Erythroblast (primary cell): Measurements from ENCODE around the gene ASB8.

ENCODE experiments used
- GATA1 ChIP-seq: IDR thresholded peaks from 2 replicates; pipeline ENCODE4 v1.6.1; 2011; ENCODE audit warnings: low read depth, mild to moderate bottlenecking, control low read depth, low read length, moderate library complexity
- POLR2A ChIP-seq: IDR thresholded peaks from 2 replicates; pipeline ENCODE4 v1.6.1; 2011; ENCODE audit warnings: mild to moderate bottlenecking, low read length

- TF ChIP-seq POLR2A = no peak
- no peak for TF ChIP-seq GATA1
Measured at GRCh38 chr12:48180857-48181495, 23.7 kb upstream of the ASB8 start.
